Astrocyte of the cerebellum (primary cell): Measurements from ENCODE around the gene NLRP10.

ENCODE experiments used
- DNase-seq: peaks from one replicate; pipeline ENCODE4 v3.0.0-alpha.2; 2011; ENCODE audit warnings: low read depth
- H3K4me3 ChIP-seq: 2 replicates; pipeline ENCODE4 v1.5.1; 2011; ENCODE audit warnings: mild to moderate bottlenecking, low read depth, low read length, moderate library complexity
- CTCF ChIP-seq: IDR thresholded peaks from 2 replicates; pipeline ENCODE4 v1.5.1; 2012; ENCODE audit warnings: low read length, low read depth, moderate library complexity, mild to moderate bottlenecking; ENCODE audit errors: missing control alignments
- in situ Hi-C: cut with HindIII; loops from 2 replicates; pipeline ENCODE4 v1.10.0; 2017; ENCODE audit warnings: low sequenced_read_pairs

Gene NLRP10

GRCh38 chr11:7981619-7982157 lies 16.4 kb upstream of the NLRP10 start:
- H3K4me3 ChIP-seq, result no peak overlapping the region
- in situ Hi-C loops, result no loop called here
- no peak for DNase-seq
- TF ChIP-seq CTCF, result no peak

GRCh38 chr11:7977232-7977917 lies 12.1 kb upstream of the NLRP10 start:
- H3K4me3 ChIP-seq, result no peak overlapping the region
- no peak for TF ChIP-seq CTCF
- in situ Hi-C loops, result no loop called here
- peak; percentile 41 for DNase-seq

GRCh38 chr11:7974668-7975067 lies 9.4 kb upstream of the NLRP10 start:
- in situ Hi-C loops, result no loop called here
- DNase-seq, result no peak
- no peak overlapping the region for H3K4me3 ChIP-seq
- TF ChIP-seq CTCF, result no peak

- TF ChIP-seq CTCF, result no peak
- in situ Hi-C loops, result no loop called here
- no peak for DNase-seq
- no peak overlapping the region for H3K4me3 ChIP-seq
Observed at GRCh38 chr11:7973011-7973410, 7.8 kb upstream of the NLRP10 start.

GRCh38 chr11:7971846-7972245 lies 6.6 kb upstream of the NLRP10 start:
- in situ Hi-C loops, result no loop called here
- DNase-seq, result no peak
- no peak for TF ChIP-seq CTCF
- H3K4me3 ChIP-seq, result no peak overlapping the region

GRCh38 chr11:7969756-7970646 lies 4.8 kb upstream of the NLRP10 start:
- DNase-seq, result no peak
- in situ Hi-C loops, result loop anchor here (5.0 kb wide), 1 partner anchor 78 kb away; no protein-coding TSS in a partner anchor
- no peak for TF ChIP-seq CTCF
- no peak overlapping the region for H3K4me3 ChIP-seq
